ENCODE results near the gene ALDH5A1.

- no peak for TF ChIP-seq CTCF (IDR thresholded peaks at IDR 0.05)
- TF ChIP-seq EP300 (IDR thresholded peaks at IDR 0.05) = no peak
- no peak for TF ChIP-seq POLR2AphosphoS5 (IDR thresholded peaks at IDR 0.05)
Measured at GRCh38 chr6:24545691-24546090, 50.9 kb downstream of the ALDH5A1 start.

Measured in gastroesophageal sphincter (tissue), 3 donors.